HepG2 (cell line): ENCODE results near the gene PIM3. TPM values are rescaled to one million over a fixed set of nuclear protein-coding genes. Genes with fewer than 3 reads are reported as not detected.

Experiments used
- AHR ChIP-seq: IDR thresholded peaks from 2 replicates; pipeline ENCODE4 v1.6.1; 2018; ENCODE audit warnings: missing genetic modification reagents, missing compliant biosample characterization
- ERF ChIP-seq: IDR thresholded peaks from 2 replicates; pipeline ENCODE4 v1.6.1; 2018; ENCODE audit warnings: missing biosample characterization, missing genetic modification reagents
- FOXK1 ChIP-seq: sonication (generic); formaldehyde crosslinking; IDR thresholded peaks from 2 replicates; pipeline ENCODE4 v1.4.0; 2020; ENCODE audit warnings: low read depth, missing genetic modification reagents, borderline replicate concordance
- KLF12 ChIP-seq: sonication (generic); formaldehyde crosslinking; IDR thresholded peaks from 2 replicates; pipeline ENCODE4 v1.4.0; 2020; ENCODE audit warnings: missing genetic modification reagents, borderline replicate concordance
- NR2C2 ChIP-seq: sonication (generic); formaldehyde crosslinking; IDR thresholded peaks from 2 replicates; pipeline ENCODE4 v1.4.0; 2020; ENCODE audit warnings: missing genetic modification reagents, mild to moderate bottlenecking, moderate library complexity, borderline replicate concordance
- PAF1 ChIP-seq: IDR thresholded peaks from 2 replicates; pipeline ENCODE4 v1.6.1; 2016; ENCODE audit warnings: missing genetic modification reagents, missing compliant biosample characterization
- RORA ChIP-seq: sonication (generic); formaldehyde crosslinking; IDR thresholded peaks from 2 replicates; pipeline ENCODE4 v1.5.0; 2020; ENCODE audit warnings: mild to moderate bottlenecking, missing genetic modification reagents, moderate library complexity
- SP1 ChIP-seq, 2 experiments: fragments of 450-650 bp in 1 of 2; sonication (generic) in 1 of 2; formaldehyde crosslinking in 1 of 2; IDR thresholded peaks; 2 replicates each; pipeline versions ENCODE4 v1.4.0 to v1.6.1; 2016 to 2020; ENCODE audit warnings: missing genetic modification reagents in 1 of 2
- SP5 ChIP-seq: IDR thresholded peaks from 2 replicates; pipeline ENCODE4 v1.6.1; 2016; ENCODE audit warnings: low read depth, borderline replicate concordance
- SRSF1 ChIP-seq: fragments of 200-400 bp; formaldehyde crosslinking; optimal IDR thresholded peaks from 2 replicates; pipeline ENCODE3; 2017; ENCODE audit warnings: mild to moderate bottlenecking, low read depth, low read length, moderate library complexity
- TBP ChIP-seq: sonication (generic); formaldehyde crosslinking; IDR thresholded peaks from 2 replicates; pipeline ENCODE4 v1.5.0; 2020; ENCODE audit warnings: missing genetic modification reagents
- TOPORS ChIP-seq: sonication (generic); formaldehyde crosslinking; IDR thresholded peaks from 2 replicates; pipeline ENCODE4 v1.8.0; 2023; ENCODE audit warnings: mild to moderate bottlenecking, missing genetic modification reagents
- ZNF225 ChIP-seq: sonication (generic); formaldehyde crosslinking; IDR thresholded peaks from 2 replicates; pipeline ENCODE4 v1.4.0; 2020; ENCODE audit warnings: mild to moderate bottlenecking, missing genetic modification reagents
- ZNF274 ChIP-seq: sonication (generic); formaldehyde crosslinking; IDR thresholded peaks from 2 replicates; pipeline ENCODE4 v1.5.1; 2020; ENCODE audit warnings: mild to moderate bottlenecking, missing genetic modification reagents
- ZNF501 ChIP-seq: sonication (generic); formaldehyde crosslinking; IDR thresholded peaks from 2 replicates; pipeline ENCODE4 v1.5.1; 2020; ENCODE audit warnings: mild to moderate bottlenecking, moderate library complexity, missing genetic modification reagents
- ZNF775 ChIP-seq: sonication (generic); formaldehyde crosslinking; IDR thresholded peaks from 2 replicates; pipeline ENCODE4 v1.4.0; 2020; ENCODE audit warnings: missing genetic modification reagents, mild to moderate bottlenecking, moderate library complexity, borderline replicate concordance
- polyA plus RNA-seq, 8 experiments: library from polyadenylated mRNA; depleted of rRNA in 3 of 8; stranded (reverse) in 7 of 8; unstranded in 1 of 8; fragments of >200 nt; fragmentation: Illumina TruSeq in 4 of 8; extraction: Trizol in 4 of 8; gene quantifications; 2 replicates each; pipeline versions ENCODE4 v1.2.1 to v1.2.3, GENCODE V29; 2011 to 2016; ENCODE audit warnings: low read depth in 4 of 8, missing spikeins in 1 of 8, mixed read lengths in 1 of 8; ENCODE audit not compliant: insufficient read depth in 1 of 8
- total RNA-seq, 5 experiments: library from RNA; depleted of rRNA; stranded (reverse); fragments of >200 nt; fragmentation: Illumina TruSeq; extraction: Trizol; gene quantifications; 2 replicates each; pipeline ENCODE4 v1.2.3, GENCODE V29; 2016; ENCODE audit warnings: low read depth in 1 of 5
- TF ChIP-seq, protein P1 (sequence below): fragments of 450-650 bp; IDR thresholded peaks from 2 replicates; pipeline ENCODE4 v1.6.1; 2016
- TF ChIP-seq, protein P2 (sequence below), 2 experiments: sonication (generic) in 1 of 2; formaldehyde crosslinking in 1 of 2; IDR thresholded peaks; 2 replicates each; pipeline versions ENCODE4 v1.5.1 to v1.6.1; 2011 to 2020; ENCODE audit warnings: borderline replicate concordance in 1 of 2, low read depth in 1 of 2, low read length in 1 of 2, mild to moderate bottlenecking in 1 of 2, missing genetic modification reagents in 1 of 2, moderate library complexity in 1 of 2
- TF ChIP-seq, protein P3 (sequence below): sonication (generic); formaldehyde crosslinking; IDR thresholded peaks from 2 replicates; pipeline ENCODE4 v1.4.0; 2020; ENCODE audit warnings: missing genetic modification reagents
- TF ChIP-seq, protein P4 (sequence below): sonication (generic); formaldehyde crosslinking; conservative IDR thresholded peaks from 2 replicates; pipeline ENCODE4 v1.8.1; 2023; ENCODE audit warnings: missing genetic modification reagents

Gene PIM3
- total and polyA plus RNA-seq, 2 of the 13 experiments (the other 11 are each of a cell fraction or from before 2014, with no cell fraction given) = 21.6 to 31.2 TPM

DNA sequence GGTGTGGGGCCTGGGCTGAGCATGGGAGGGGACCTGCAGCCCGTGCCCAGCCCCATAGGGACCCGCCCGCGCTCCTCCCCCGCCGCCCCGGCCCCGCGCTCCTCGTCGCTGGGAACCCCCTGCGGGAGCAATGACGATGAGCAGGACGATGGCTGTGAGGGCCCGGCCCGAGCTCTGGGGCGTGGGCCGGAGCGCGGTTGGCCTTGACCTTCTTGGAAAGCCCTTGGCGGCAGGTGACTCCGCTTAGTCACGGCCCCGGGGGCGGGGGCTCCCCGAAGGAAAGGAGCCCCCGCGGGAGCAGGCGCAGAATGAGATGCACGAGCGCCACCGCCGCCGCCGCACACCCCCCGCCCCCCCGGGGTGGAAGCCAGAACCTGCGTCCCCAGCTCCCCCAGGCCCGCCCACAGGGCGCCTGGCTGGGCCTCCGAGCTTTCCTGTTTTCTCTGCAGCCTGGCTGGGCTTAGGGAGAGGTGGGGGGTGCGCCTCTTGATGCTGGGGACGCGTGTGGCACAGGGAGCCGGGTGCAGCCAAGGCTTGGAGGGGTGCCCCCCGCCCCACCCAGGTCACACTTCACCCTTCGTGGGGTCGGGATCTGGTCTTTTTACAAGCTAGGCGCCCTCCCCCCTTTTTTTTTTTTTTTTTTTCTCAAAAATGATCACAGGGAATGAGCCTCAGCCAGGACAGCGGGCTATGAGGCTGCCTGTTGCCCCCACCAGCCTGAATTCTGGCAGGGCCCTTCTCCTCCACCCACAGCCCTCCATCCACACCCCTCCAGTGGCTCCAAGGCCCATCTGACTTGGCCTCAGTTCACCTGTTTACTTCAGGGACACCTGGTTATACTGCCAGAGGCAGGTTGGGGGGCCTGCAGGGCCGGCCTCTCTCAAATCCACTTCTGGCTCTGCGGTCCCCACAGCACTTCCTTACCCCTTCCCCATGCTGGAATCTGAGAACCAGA lies 24.3 kb upstream of the PIM3 start (continued):
- TF ChIP-seq, protein P1, sequence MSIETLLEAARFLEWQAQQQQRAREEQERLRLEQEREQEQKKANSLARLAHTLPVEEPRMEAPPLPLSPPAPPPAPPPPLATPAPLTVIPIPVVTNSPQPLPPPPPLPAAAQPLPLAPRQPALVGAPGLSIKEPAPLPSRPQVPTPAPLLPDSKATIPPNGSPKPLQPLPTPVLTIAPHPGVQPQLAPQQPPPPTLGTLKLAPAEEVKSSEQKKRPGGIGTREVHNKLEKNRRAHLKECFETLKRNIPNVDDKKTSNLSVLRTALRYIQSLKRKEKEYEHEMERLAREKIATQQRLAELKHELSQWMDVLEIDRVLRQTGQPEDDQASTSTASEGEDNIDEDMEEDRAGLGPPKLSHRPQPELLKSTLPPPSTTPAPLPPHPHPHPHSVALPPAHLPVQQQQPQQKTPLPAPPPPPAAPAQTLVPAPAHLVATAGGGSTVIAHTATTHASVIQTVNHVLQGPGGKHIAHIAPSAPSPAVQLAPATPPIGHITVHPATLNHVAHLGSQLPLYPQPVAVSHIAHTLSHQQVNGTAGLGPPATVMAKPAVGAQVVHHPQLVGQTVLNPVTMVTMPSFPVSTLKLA = 0 out of 2 replicates have a peak, but pooled peaks have one; percentile 10
- no peak for TF ChIP-seq PAF1 (CRISPR knock-in tag)
- TF ChIP-seq ZNF274 = no peak
- no peak for TF ChIP-seq RORA (CRISPR knock-in tag)
- peak; percentile 93 for TF ChIP-seq ERF (CRISPR knock-in tag)
- TF ChIP-seq FOXK1 (CRISPR knock-in tag) = peak; percentile 89
- TF ChIP-seq NR2C2 (CRISPR knock-in tag) = peak; percentile 77
- 0 out of 2 replicates have a peak, but pooled peaks have one; percentile 31 for TF ChIP-seq ZNF501 (CRISPR knock-in tag)
- no peak for TF ChIP-seq SP1 (IDR thresholded peaks at IDR 0.05)
- TF ChIP-seq SP1 (CRISPR knock-in tag; IDR thresholded peaks at IDR 0.05) = no peak; the same call in 1 of the 2 replicates
- TF ChIP-seq TOPORS (CRISPR knock-in tag) = no peak
- TF ChIP-seq KLF12 (CRISPR knock-in tag) = 0 out of 2 replicates have a peak, but pooled peaks have one; percentile 51
- TF ChIP-seq, protein P2, sequence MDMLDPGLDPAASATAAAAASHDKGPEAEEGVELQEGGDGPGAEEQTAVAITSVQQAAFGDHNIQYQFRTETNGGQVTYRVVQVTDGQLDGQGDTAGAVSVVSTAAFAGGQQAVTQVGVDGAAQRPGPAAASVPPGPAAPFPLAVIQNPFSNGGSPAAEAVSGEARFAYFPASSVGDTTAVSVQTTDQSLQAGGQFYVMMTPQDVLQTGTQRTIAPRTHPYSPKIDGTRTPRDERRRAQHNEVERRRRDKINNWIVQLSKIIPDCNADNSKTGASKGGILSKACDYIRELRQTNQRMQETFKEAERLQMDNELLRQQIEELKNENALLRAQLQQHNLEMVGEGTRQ (IDR thresholded peaks at IDR 0.05; ENCODE audit: low read depth, low read length) = no peak
- TF ChIP-seq, protein P2 (CRISPR knock-in tag; IDR thresholded peaks at IDR 0.05; ENCODE audit: borderline replicate concordance) = no peak
- TF ChIP-seq ZNF225 = no peak
- TF ChIP-seq AHR (CRISPR knock-in tag) = no peak
- TF ChIP-seq TBP = no peak
- peak; percentile 93 for TF ChIP-seq SRSF1
- TF ChIP-seq, protein P3, sequence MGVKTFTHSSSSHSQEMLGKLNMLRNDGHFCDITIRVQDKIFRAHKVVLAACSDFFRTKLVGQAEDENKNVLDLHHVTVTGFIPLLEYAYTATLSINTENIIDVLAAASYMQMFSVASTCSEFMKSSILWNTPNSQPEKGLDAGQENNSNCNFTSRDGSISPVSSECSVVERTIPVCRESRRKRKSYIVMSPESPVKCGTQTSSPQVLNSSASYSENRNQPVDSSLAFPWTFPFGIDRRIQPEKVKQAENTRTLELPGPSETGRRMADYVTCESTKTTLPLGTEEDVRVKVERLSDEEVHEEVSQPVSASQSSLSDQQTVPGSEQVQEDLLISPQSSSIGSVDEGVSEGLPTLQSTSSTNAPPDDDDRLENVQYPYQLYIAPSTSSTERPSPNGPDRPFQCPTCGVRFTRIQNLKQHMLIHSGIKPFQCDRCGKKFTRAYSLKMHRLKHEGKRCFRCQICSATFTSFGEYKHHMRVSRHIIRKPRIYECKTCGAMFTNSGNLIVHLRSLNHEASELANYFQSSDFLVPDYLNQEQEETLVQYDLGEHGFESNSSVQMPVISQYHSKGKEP (CRISPR knock-in tag) = no peak
- peak; percentile 95 for TF ChIP-seq SP5 (CRISPR knock-in tag)
- TF ChIP-seq ZNF775 (CRISPR knock-in tag) = no peak
- TF ChIP-seq, protein P4, sequence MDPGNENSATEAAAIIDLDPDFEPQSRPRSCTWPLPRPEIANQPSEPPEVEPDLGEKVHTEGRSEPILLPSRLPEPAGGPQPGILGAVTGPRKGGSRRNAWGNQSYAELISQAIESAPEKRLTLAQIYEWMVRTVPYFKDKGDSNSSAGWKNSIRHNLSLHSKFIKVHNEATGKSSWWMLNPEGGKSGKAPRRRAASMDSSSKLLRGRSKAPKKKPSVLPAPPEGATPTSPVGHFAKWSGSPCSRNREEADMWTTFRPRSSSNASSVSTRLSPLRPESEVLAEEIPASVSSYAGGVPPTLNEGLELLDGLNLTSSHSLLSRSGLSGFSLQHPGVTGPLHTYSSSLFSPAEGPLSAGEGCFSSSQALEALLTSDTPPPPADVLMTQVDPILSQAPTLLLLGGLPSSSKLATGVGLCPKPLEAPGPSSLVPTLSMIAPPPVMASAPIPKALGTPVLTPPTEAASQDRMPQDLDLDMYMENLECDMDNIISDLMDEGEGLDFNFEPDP (CRISPR knock-in tag) = no peak
